MM.1S (cell line): Measurements from ENCODE around the gene GAB1.

Experiments
- DNase-seq: peaks from one replicate; pipeline ENCODE4 v3.0.0-alpha.2; 2015
- H2AFZ ChIP-seq: fragments of 300-600 bp; sonication (generic); 2 replicates; pipeline ENCODE4 v1.6.0; 2016; ENCODE audit warnings: antibody characterized with exemption, low read length
- H3F3A ChIP-seq: fragments of 300-600 bp; sonication (generic); 2 replicates; pipeline ENCODE4 v1.6.1; 2016; ENCODE audit warnings: mild to moderate bottlenecking, antibody characterized with exemption, low read length, moderate library complexity, mixed read lengths; ENCODE audit not compliant: insufficient read depth
- H3K27ac ChIP-seq: fragments of 300-600 bp; sonication (generic); 2 replicates; pipeline ENCODE4 v1.5.1; 2016; ENCODE audit warnings: mild to moderate bottlenecking, low read length
- H3K27me3 ChIP-seq: fragments of 300-600 bp; sonication (generic); replicated peaks from 2 replicates; pipeline ENCODE4 v1.6.0; 2016; ENCODE audit warnings: low read length; ENCODE audit not compliant: insufficient read depth
- H3K36me3 ChIP-seq: fragments of 300-600 bp; sonication (generic); replicated peaks from 2 replicates; pipeline ENCODE4 v1.6.1; 2016; ENCODE audit warnings: mild to moderate bottlenecking, low read length, mixed read lengths; ENCODE audit not compliant: insufficient read depth
- H3K4me1 ChIP-seq: fragments of 300-600 bp; sonication (generic); 2 replicates; pipeline ENCODE4 v1.6.1; 2016; ENCODE audit warnings: low read length, mixed read lengths
- H3K4me2 ChIP-seq: fragments of 300-600 bp; sonication (generic); 2 replicates; pipeline ENCODE4 v1.6.0; 2016; ENCODE audit warnings: low read depth, low read length
- H3K4me3 ChIP-seq: fragments of 300-600 bp; sonication (generic); 2 replicates; pipeline ENCODE4 v1.5.1; 2016; ENCODE audit warnings: low read length, mixed read lengths
- H3K79me2 ChIP-seq: fragments of 300-600 bp; sonication (generic); 2 replicates; pipeline ENCODE4 v1.6.1; 2016; ENCODE audit warnings: mixed run types, low read length, mixed read lengths
- H3K9ac ChIP-seq: fragments of 300-600 bp; sonication (generic); 2 replicates; pipeline ENCODE4 v1.6.1; 2016; ENCODE audit warnings: low read length, mixed read lengths
- H3K9me2 ChIP-seq: fragments of 300-600 bp; sonication (generic); replicated peaks from 2 replicates; pipeline ENCODE4 v1.6.1; 2016; ENCODE audit warnings: mild to moderate bottlenecking, low read length, mixed read lengths; ENCODE audit not compliant: insufficient read depth
- H3K9me3 ChIP-seq: fragments of 300-600 bp; sonication (generic); replicated peaks from 2 replicates; pipeline ENCODE4 v1.6.1; 2016; ENCODE audit warnings: mild to moderate bottlenecking, low read length, mixed read lengths; ENCODE audit not compliant: insufficient read depth
- H4K20me1 ChIP-seq: fragments of 300-600 bp; sonication (generic); 2 replicates; pipeline ENCODE4 v1.6.1; 2016; ENCODE audit warnings: mild to moderate bottlenecking, low read length, moderate library complexity, mixed read lengths; ENCODE audit not compliant: insufficient read depth
- CTCF ChIP-seq: fragments of 300-600 bp; sonication (generic); IDR thresholded peaks from 2 replicates; pipeline ENCODE4 v1.5.1; 2016; ENCODE audit warnings: antibody characterized with exemption, low read length, mixed read lengths
- EZH2 ChIP-seq: fragments of 300-600 bp; sonication (generic); optimal IDR thresholded peaks from 2 replicates; pipeline ENCODE3; 2017; ENCODE audit warnings: low read depth, mild to moderate bottlenecking, antibody characterized with exemption, low read length, mixed read lengths
- EZH2phosphoT487 ChIP-seq: fragments of 300-600 bp; sonication (generic); IDR thresholded peaks from 2 replicates; pipeline ENCODE4 v1.6.1; 2018; ENCODE audit warnings: antibody characterized with exemption, low read length

GAB1 gene

GRCh38 chr4:143389579-143390195, 53.0 kb downstream of the GAB1 start:
- H3K27ac ChIP-seq, result no peak overlapping the region
- H3K27me3 ChIP-seq, result no peaks in the 10 kb centered on the region
- no peak overlapping the region for H3K9ac ChIP-seq
- no peak for DNase-seq
- H3K4me2 ChIP-seq, result no peak overlapping the region
- H4K20me1 ChIP-seq, result peaks cover 56% of the 10 kb centered on the region
- H3F3A ChIP-seq, result no peaks in the 10 kb centered on the region
- H3K4me1 ChIP-seq, result peaks cover 22% of the 10 kb centered on the region; the same call in 1 of the 2 replicates
- H3K36me3 ChIP-seq, result no peaks in the 10 kb centered on the region
- TF ChIP-seq EZH2 (no peak), CTCF (no peak), EZH2phosphoT487 (no peak)
- no peaks in the 10 kb centered on the region for H3K9me3 ChIP-seq
- peaks cover 100% of the 10 kb centered on the region for H3K79me2 ChIP-seq
- no peak overlapping the region for H2AFZ ChIP-seq
- no peak overlapping the region for H3K4me3 ChIP-seq
- no peaks in the 10 kb centered on the region for H3K9me2 ChIP-seq

- Histone ChIP-seq H3K4me2 (no peak overlapping the region), H3K27me3 (no peaks in the 10 kb centered on the region), H3K4me1 (peaks cover 22% of the 10 kb centered on the region; the same call in 1 of the 2 replicates), H3K27ac (no peak overlapping the region), H3K9me2 (no peaks in the 10 kb centered on the region), H2AFZ (no peak overlapping the region), H3K9ac (no peak overlapping the region), H3K79me2 (peaks cover 100% of the 10 kb centered on the region), H3K36me3 (no peaks in the 10 kb centered on the region), H3F3A (no peaks in the 10 kb centered on the region), H3K9me3 (no peaks in the 10 kb centered on the region), H4K20me1 (peaks cover 48% of the 10 kb centered on the region), H3K4me3 (no peak overlapping the region)
- TF ChIP-seq EZH2phosphoT487, result no peak
- no peak for DNase-seq
These were observed 54.1 kb downstream of the GAB1 start for GRCh38 chr4:143390764-143391163.

- no peak overlapping the region for H3K4me2 ChIP-seq
- no peak overlapping the region for H3K4me3 ChIP-seq
- H3F3A ChIP-seq, result no peaks in the 10 kb centered on the region
- TF ChIP-seq EZH2phosphoT487, result no peak
- no peak for TF ChIP-seq CTCF
- no peak for TF ChIP-seq EZH2
- H3K36me3 ChIP-seq, result no peaks in the 10 kb centered on the region
- H3K9me2 ChIP-seq, result no peaks in the 10 kb centered on the region
- H3K27me3 ChIP-seq, result no peaks in the 10 kb centered on the region
- H3K9ac ChIP-seq, result no peak overlapping the region
- H3K9me3 ChIP-seq, result no peaks in the 10 kb centered on the region
- no peak for DNase-seq
- peaks cover 47% of the 10 kb centered on the region for H4K20me1 ChIP-seq
- peaks cover 100% of the 10 kb centered on the region for H3K79me2 ChIP-seq
- no peak overlapping the region for H2AFZ ChIP-seq
- H3K4me1 ChIP-seq, result peaks cover 22% of the 10 kb centered on the region; the same call in 1 of the 2 replicates
- H3K27ac ChIP-seq, result no peak overlapping the region
These were observed 54.6 kb downstream of the GAB1 start for GRCh38 chr4:143391261-143391660.

- Histone ChIP-seq H3K36me3 (no peaks in the 10 kb centered on the region), H3F3A (no peaks in the 10 kb centered on the region), H3K4me2 (no peak overlapping the region), H3K27me3 (no peaks in the 10 kb centered on the region), H3K27ac (no peak overlapping the region), H3K9ac (no peak overlapping the region), H3K4me1 (peaks cover 22% of the 10 kb centered on the region; the same call in 1 of the 2 replicates), H3K9me3 (no peaks in the 10 kb centered on the region), H3K4me3 (no peak overlapping the region), H3K9me2 (no peaks in the 10 kb centered on the region), H4K20me1 (peaks cover 47% of the 10 kb centered on the region), H3K79me2 (peaks cover 100% of the 10 kb centered on the region), H2AFZ (no peak overlapping the region)
- TF ChIP-seq EZH2phosphoT487 (no peak), CTCF (no peak), EZH2 (no peak)
- DNase-seq, result no peak
These were observed 55.2 kb downstream of the GAB1 start for GRCh38 chr4:143391895-143392294.
